Airway epithelial cell (primary cell): ENCODE data around the gene ZNF660. TPM values are rescaled to one million over a fixed set of nuclear protein-coding genes. Genes with fewer than 3 reads are reported as not detected.

Experiments
- total RNA-seq: library from RNA; depleted of rRNA; stranded (reverse); fragments of >200 nt; gene quantifications from 2 replicates; pipeline ENCODE4 v1.2.3, GENCODE V29; 2015

Gene ZNF660
- total RNA-seq = 0.05 and 0.07 TPM in 2 replicates

DNA sequence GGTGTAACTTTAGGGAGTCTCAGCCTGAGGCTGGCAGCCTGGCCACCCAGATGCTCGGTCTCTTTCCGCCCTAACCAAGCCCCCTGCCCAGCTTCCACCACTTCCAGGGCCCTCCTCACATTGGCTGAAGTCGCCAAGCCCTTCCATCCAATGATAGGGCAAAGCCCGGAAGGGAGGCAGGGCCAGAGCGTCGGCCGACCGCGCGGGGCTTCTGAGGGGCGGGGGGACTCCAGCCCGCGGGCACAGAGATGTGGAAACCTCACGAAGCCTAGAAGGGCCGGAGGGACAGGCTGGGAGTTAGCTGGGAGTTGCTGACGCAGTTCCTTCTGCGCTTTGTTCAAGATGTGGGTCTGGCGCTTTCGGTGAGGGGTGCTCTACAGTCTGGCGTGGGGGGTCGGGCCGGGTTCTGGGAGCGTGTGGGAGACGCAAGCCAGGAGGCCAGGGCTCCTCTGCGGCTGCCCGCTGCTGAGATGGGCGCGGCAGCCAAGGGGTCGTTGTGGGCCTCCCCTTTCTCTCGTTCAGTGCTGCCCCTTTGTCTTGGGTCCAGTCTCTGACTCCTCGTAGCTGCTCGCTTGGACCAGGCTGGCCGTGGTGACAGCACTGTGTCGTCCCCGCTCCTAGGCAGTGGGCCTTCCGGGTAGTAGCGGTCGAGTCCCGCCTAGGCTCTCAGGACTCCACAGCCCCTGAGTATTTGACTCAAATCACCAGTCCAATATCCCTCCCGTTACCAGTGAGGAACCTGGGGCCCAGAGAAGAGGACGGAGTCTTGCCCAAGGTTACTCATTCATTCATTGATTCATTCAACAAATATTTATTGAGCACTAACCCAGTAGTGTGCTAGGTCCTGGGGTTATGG lies at the start of gene ZNF660:
TSS of gene ZNF660 (plus strand) at position 319 of the 856 bp plus-strand sequence. CDS start 9,230 bp downstream, outside the sequence.

DNA sequence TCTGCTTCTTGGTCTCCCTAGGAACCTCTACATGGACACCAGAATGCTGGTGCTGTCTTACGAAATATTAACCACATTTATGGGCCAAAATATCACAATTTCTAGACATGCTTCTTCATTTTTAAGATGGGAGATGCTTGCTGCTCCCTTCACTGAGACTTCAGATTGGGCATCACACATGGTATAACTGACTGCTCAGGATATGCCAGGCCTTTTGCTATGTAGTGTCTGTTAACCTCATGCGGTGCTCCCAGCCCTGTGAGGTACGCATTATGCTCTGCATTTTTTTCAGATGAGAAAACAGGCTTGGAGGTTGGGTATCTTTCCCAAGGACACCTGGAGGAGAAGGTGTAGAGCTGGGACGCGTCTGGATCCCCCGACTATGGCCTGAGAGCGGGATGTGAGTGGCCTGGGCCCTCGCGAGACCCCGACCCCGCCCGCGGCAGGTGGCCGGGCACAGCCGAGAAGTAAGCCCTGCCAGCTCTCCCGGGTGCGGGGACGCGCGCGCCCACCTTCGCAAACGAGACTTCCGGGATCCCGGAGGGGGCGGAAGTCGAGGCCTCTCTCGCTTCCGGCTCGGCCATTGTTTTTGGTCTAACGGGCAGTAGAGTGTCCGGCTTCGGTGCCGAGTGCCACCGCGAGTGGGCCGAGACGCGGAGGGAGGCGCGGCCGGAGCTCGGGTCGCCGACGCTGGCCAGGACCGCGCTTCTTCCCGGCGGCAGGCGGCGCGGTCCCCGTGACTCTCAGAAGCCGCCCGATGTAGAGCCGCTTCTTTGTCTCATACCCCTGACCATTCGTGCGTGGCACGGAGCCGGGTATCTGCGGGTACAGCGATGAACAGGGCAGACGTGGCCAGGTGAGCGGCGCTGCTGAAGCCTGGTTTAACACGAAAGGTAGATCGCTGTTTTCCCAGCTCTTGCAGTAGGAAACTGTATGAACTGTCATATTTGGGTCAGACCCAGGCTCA lies 29.9 kb upstream of the ZNF660 start, which contains the start of gene ZKSCAN7:
TSS of gene ZKSCAN7 (plus strand) at position 568 of the 967 bp plus-strand sequence. CDS start 1,855 bp downstream, outside the sequence.

DNA sequence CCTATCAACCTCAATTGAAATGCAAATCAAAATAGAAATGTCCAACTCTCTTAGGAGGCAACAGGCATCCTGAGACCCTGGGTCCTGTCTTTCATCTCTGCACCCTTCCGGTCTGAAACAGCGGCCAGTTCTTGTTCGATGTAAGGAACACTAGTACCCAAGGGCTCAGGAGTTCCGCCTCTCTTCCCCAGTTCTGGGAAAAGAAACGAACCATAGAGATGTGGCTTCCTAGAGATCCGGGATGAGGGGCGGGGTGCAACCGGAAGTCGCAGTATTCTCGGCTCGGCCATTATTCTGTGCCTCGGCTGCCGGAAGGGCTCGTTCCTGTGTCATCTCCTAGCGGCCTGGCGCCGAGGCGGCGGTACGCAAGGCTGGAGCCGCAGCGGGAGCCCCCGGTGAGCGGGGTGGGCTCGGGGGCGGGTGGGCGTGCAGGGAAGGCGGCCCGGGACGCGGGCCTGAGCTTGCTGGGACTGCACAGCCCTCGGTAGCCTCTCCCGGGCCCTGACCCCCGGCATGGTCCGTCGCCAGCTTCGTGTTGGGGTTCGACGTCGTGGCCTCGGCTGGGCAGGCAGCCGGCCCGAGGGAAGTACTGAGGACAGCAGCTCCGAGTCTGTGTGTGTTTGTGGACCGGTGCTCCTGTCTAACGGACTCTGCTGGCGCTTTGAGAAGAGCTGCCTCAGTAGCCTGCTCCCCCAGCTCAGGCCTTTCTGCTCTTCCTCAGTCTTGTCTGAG lies 40.2 kb downstream of the ZNF660 start, which contains the start of gene ZNF197:
TSS of gene ZNF197 (plus strand) at position 288 of the 732 bp plus-strand sequence. CDS start 4,119 bp downstream, outside the sequence.

DNA sequence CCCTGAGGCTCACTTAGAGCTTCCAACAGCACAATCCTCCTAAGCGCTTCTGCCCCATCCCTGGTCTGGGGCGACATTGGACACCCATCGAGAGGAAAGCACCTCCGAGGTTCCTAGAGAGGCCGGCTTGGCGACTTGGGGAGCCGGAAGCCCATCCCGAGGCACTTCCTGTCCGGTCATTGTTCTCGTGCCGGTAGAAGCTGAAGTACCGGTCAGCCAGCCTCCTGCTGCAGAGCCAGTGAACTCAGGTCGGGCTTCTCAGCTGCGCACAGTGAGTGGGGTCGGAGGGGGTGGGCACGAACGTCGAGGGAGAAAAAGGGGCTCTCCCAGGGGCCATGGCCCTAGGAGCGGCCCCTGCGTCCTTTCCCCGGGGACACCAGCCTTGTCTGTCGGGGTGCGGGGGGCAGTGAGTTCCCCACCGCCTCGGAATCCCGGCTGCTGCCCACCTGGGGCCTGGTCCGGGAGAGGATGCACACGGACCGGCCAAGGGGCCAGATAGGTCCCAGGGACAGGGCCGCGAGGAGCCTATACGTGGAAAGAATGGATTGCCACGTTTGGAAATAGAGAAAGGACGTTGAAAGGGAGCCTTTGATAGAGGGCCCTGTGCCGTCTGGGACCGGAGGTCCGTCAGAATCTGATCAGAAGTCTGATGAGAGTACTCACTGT lies 63.9 kb downstream of the ZNF660 start, which contains the start of gene ZNF35:
TSS of gene ZNF35 (plus strand) at position 169 of the 666 bp plus-strand sequence. CDS start 2,336 bp downstream, outside the sequence.

Other genes starting within 250 kb of the ZNF660 start
- gene TCAIM, start 246.2 kb upstream of the ZNF660 start, total RNA-seq = 22.6 and 25.5 TPM in 2 replicates
- 3.0 and 3.5 TPM in 2 replicates for gene ZNF445, start 107.3 kb upstream of the ZNF660 start, total RNA-seq
- gene ZKSCAN7, start 29.8 kb upstream of the ZNF660 start, total RNA-seq = 1.4 and 2.5 TPM in 2 replicates
- 8.1 and 9.0 TPM in 2 replicates for gene ZNF197, start 40.1 kb downstream of the ZNF660 start, total RNA-seq
- 6.2 and 9.9 TPM in 2 replicates for gene ZNF35, start 63.8 kb downstream of the ZNF660 start, total RNA-seq
- gene ZNF502, start 127.7 kb downstream of the ZNF660 start, total RNA-seq = 1.7 and 2.9 TPM in 2 replicates
- 1.7 and 2.1 TPM in 2 replicates for gene ZNF501, start 144.7 kb downstream of the ZNF660 start, total RNA-seq
- gene KIAA1143, start 176.7 kb downstream of the ZNF660 start, total RNA-seq = 12.5 and 15.7 TPM in 2 replicates
- gene KIF15, start 176.8 kb downstream of the ZNF660 start, total RNA-seq = 4.5 and 6.9 TPM in 2 replicates